Right hindlimb (tissue), 1 donor: Measurements from ENCODE around the gene HK1.
A peak's percentile ranks its signal among the peaks of the same experiment; 100 is the strongest.
"Not testable (repeated sequence)": the region's sequence is repeated elsewhere in the genome, so short reads cannot be mapped to it uniquely, and the experiment has no call there.

Source experiments
- DNase-seq: peaks from one replicate; pipeline ENCODE4 v3.0.0-alpha.2; 2018

Gene HK1

DNA sequence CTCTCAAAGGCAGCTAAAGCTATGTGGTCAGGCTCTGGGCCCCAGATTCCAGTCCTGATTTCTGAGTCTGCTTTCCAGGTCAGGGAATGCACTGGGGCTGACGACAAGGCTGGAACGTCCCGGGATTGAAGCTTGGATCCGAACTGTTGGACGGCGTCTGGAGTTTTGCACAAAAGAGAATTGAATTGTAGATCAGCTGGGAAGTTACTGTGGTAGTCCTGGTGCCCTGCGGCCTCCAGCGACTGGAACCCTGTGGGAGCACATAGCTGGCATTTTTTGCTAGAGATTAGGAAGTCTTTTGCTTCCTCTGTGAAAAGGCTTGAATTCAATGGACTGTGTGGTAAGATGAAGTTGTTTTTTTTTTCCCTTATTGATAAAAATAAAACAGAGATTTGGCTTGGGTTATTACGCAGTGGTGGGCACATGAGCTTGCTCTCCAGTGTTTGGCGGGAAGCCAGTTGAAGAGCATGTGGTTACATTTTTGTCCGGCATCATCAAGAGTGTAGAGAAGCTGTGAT lies at the start of gene HK1:
TSS of gene HK1 (plus strand) at position 51 of the 518 bp plus-strand sequence.
- DNase-seq = no peak

DNA sequence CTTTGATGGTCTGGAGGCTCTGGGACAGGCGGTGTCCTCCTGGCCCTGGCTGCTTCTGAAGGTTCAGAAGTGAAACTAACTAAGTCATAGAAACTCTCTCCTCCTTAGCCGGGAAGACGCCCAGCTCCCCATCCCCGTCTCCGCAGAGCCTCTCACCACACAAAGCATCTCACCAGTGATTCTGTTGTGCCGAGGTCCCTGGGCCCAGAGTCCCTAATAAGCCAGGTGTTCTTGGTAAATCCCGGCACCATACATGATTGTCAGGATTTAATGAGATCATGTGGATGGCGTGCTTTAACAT lies 48.7 kb upstream of the HK1 start:
- no peak for DNase-seq

DNA sequence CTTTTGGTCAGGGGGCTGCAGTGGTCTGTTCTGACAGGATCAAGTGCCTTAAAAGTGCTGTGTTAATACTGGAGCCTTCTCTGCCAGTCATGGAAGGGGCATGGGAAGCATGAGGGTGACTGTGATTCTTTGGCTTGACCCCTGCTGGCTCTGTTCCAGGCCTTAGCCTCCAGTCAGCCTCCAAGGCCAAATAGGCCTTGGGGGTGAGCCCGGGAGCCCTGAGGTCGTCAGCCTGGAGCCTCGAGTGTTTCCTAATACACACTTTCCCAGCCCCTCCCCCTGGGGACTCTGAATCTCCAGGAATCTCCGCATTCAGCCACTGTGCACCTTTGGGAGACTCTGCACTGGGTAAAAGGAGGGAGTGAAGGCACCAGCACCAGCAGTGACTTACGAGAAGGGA lies 48.2 kb upstream of the HK1 start:
- DNase-seq = no peak

DNA sequence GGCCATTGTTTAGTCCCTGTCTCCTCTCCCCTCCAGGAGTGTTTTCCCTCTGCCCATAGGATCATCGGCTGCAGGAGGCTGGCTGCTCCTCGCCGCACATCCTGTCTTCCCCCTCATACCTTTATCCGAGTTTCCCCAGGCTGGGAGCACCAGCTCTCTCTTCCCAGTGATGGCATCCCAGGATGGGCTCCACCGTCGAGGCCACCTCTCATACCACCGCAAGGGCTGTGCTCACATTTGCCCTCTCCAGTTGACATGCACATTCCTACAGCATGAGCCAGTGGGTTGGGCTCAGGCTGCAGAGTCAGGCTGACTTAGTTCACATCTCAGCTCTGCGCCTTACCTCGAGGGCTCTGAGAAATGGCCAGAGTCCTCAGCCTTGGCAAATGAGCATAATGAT lies 46.0 kb upstream of the HK1 start:
- DNase-seq = no peak

DNA sequence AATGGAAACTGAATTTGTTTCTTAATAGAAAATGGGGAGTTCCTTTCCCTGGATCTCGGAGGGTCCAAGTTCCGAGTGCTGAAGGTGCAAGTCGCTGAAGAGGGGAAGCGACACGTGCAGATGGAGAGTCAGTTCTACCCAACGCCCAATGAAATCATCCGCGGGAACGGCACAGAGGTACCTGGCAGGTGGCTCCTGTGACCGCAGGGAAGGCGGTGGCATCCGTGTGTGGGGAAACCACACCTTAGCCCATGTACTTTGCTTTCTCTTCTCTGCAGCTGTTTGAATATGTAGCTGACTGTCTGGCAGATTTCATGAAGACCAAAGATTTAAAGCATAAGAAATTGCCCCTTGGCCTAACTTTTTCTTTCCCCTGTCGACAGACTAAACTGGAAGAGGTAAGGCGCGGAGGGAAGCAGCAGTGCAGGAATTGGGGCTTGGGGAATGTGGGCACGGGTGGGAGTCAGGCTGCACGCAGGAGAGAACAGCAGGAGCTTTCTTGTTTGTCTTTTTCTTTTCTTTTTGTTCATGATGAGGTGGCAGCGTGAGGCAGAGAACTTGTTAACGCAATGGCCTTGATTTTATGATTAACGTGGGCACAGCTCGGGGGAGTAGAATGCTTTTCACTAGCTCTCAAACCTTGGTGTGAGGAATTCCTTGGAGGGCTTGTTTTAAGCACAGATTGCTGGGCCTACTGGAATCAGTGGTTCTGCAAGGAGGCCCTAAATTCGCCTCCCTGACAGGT lies 45.4 kb upstream of the HK1 start:
- DNase-seq = no peak

DNA sequence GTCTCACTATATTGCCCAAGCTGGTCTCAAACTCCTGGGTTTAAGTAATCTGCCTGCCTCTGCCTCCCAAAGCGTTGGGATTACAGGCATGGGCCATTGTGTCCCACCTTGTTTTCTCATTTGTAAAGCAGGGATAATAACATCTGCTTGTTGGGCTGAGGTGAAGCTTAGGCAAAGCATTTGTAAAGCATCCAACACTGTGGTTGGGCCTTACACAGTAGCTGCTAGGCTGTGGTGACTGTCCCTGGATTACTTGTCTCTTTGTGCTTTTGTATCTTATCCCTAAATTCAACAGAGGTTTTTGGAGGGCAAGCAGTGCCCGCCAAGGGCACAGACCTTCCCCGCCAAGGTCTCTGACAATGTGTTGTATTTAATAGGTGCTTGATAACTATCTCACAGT lies 43.8 kb upstream of the HK1 start:
- DNase-seq = no peak

DNA sequence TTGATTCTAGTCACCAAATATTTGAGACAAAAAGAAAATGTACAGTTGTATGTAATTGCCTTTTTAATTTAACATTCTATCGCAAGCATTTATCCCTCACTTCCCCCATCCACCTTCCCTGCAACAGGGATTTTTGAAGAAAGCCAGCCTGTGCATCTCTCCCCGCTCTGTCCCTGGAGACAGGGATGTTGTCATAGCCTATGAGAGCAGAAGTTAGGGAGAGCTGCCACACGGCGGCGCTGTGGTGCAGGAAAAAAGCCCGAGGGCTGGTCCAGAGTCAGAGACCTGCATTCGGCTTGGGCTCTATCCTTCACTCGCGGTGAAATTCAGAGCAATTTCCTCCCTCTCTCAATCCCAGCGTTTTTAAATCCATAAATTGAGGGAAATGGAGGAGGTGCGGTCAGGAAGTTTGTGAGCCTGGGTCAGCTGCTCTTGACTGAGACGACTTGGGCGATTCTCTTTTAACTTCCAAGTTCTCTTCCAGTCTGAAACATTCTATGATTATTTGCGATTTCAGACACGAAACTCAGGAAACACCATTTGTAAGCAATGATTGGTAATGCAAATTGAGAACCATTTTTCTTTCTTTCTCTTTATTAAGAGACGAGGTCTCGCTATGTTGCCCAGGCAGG lies 40.7 kb upstream of the HK1 start:
- peak; percentile 91 for DNase-seq

DNA sequence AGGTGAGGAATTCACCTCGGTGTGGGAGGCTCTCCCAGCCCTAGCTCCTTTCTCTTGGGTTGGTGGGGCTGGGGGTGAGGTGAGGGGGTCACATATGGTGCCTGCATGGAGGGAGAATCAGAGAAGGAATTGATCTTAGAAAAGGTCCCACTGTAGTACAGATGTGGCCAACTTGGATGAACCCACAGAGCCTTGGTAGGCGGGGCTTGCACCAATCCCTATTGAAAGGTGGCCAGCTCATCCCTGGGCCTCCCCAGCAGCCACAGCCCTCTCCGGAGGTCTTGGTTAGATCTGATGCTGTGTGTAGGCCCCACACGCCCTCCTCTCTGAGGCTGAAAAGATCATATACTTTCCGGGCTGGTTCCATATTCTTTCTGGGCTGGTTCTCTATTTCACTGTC lies 39.2 kb upstream of the HK1 start:
- DNase-seq = no peak

DNA sequence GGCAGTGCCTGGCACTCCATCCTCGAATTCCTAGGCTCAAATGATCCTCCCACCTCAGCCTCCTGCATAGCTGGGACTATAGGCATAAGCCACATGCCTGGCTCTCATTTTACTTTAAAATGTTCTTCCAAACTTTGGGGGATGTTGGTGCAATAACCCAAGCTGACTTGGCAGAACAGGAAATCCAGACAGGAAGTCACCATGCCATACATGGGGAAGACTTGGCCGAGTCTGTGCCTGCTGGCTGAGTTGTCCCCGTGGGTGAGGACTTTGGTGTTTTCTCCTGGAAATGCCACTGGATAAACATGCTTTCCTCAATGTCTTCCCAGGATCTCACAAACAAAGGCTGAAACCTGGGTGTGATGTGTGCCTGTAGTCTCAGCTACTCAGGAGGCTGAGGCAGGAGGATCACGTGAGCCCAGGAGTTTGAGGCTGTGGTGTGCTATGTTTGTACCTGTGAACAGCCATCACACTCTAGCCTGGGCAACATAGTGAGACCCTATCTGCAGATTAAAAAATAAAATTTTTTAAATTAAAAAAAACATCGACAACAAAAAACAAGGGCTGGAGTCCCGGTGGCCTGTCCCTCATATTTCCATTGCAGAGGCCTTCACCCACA lies 38.4 kb upstream of the HK1 start:
- no peak for DNase-seq

DNA sequence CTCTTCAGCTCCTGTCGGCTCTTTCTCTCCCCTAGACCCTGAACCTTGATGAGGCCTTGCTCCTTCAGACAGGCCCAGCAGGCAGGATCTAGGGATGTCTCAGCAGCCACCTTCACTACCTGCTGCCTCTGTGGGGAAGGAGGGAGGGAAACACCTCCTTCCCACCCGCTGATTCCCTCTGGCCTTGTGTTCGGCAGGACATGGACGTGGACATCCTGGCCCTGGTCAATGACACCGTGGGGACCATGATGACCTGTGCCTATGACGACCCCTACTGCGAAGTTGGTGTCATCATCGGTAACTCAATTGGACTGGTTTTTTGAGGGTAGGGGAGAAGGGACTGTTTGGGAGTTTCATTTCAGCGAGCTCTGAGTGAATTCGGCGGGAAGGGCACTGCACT lies 37.8 kb upstream of the HK1 start:
- no peak for DNase-seq

DNA sequence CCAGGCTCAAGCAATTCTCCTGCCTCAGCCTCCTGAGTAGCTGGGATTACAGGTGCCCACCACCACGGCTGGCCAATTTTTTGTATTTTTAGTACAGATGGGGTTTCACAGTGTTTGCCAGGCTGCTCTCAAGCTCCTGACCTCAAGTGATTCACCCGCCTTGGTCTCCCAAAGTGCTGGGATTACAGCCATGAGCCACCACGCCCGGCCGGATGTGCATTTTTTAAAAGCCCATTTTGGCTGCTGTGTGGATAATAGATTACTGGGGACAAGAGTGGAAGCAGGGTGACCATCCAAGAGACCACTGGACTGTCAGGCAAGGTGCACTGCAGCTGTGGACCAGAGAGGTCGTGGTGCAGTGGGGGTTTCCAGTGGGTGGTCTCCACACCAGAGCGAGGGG lies 36.7 kb upstream of the HK1 start:
- no peak for DNase-seq

DNA sequence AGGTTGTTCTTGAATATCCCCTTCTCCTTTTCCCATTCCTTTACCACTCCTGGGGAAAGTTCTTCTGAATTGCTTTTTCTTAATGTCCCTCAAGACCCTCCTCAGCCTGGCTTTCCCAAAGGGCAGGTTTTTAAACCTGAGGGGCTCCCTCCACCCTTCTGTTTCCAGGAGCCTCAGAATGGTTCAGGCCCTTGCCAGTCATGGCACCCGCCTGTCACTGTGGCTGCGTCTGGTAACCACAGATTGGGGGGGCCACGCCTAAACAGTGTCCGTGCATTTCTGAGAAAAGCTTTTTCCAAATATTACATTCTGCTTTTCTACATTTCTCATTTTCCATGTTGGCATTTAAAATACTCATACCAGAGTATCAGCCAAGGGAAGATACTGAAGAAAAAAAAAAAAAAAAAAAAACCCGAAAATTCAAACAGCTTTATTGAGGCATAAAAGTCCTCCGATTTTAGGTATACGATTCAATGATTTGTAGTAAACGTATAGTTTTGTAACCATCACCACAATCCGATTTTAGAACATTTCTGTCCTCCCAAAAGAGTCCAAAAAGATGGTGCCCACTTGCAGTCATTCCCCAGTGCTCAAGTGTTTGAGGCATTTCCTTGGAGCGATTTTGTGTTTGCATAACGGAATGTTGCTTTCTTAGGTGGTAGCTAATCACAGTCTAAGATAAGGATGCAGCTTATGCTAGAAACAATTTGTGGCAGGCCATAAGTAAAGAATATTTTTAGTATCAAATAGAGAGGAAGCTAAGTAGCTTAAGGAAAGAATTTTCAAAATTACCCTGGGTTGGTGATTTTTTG lies 36.0 kb upstream of the HK1 start:
- DNase-seq = no peak

DNA sequence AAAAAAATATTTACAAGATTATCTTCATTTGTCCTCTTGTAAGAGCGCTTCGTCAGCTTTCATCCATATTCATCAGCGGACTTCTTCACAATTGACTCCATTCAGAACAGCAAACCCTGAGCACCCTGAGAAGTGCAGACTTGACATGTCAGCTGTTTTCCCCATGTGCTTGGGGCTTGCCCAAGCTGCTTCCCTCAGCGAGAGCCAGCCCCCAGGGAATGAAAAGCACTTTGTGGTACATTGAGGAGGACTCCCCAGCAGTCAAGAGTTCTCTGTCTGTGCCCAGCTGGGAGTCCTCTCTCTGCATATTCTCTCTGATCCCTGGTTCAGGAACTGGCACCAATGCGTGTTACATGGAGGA lies 35.5 kb upstream of the HK1 start:
- DNase-seq = no peak

DNA sequence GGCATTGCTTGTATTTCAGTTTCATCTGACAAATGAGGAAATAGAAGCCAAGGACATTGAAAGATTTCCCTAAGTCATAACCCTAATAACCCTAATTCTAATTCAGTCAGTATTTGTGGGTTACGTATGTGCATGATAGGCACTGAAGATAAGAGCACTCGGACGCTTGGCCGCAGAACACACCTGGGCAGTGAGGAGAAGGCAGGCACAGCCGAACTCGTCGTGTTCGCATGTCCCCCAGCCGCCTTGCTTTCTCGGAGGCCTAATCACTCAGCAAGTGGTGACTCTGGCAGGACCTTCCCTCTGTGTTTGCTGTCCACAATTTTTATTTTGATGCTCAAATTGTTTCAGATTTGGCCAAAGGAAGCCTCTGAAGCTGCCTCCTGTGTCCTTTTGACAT lies 34.5 kb upstream of the HK1 start:
- DNase-seq = no peak

DNA sequence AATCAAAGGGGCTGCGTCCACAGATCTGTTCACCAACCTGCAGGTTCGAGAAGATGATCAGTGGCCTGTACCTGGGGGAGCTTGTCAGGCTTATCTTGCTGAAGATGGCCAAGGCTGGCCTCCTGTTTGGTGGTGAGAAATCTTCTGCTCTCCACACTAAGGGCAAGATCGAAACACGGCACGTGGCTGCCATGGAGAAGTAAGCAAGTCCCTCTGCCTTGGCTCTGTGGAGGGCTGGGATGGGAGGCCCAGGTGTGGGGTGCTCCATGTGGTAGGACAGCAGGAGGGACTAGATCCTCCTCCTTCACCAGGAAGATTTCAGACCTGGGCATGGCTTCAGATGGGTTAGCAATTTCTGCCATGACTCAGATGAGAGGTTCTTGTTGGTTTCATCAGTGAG lies 32.3 kb upstream of the HK1 start:
- no peak for DNase-seq

DNA sequence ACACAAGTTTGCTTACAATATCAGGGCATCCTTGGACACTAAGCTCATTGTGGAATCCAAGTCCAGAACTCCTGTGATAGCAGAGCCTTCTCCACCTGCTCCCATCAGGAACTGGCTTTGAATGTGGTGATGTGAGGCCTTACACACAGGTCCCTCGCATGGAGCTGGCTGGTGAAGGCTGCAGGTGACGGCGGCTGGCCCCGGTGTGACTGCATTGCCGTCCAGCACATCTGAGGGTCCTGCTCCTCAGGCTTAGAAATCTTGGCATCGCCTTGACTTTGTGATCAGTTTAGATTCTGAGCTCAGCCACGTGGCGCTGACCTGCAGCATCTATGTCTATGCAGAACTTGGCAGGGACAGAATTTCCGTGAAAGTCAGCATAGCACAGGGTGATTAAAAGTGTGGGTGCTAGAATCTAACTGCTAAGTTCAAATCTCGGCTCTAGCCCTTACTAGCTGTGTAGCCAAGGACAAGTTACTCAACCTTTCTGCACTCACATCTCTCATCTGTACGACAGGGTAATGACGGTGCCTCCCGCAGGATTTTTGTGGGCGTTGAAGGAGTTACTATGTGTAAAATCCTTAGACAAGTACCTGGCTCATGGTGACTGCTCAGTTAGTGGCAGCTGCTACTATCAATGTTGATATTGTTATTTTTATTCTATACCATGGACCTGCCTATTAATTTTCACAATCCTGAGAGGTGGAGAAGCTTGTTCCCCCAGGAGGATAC lies 31.5 kb upstream of the HK1 start:
- DNase-seq = no peak

DNA sequence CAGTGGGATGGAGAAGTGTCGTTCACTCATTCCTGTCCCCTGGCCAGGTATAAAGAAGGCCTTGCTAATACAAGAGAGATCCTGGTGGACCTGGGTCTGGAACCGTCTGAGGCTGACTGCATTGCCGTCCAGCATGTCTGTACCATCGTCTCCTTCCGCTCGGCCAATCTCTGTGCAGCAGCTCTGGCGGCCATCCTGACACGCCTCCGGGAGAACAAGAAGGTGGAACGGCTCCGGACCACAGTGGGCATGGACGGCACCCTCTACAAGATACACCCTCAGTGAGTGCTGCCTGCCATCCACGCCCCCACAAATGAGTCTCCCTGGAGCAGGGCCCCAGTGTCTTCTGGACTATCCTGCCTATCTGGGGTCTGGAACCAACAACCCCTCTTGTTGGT lies 31.0 kb upstream of the HK1 start:
- no peak for DNase-seq

DNA sequence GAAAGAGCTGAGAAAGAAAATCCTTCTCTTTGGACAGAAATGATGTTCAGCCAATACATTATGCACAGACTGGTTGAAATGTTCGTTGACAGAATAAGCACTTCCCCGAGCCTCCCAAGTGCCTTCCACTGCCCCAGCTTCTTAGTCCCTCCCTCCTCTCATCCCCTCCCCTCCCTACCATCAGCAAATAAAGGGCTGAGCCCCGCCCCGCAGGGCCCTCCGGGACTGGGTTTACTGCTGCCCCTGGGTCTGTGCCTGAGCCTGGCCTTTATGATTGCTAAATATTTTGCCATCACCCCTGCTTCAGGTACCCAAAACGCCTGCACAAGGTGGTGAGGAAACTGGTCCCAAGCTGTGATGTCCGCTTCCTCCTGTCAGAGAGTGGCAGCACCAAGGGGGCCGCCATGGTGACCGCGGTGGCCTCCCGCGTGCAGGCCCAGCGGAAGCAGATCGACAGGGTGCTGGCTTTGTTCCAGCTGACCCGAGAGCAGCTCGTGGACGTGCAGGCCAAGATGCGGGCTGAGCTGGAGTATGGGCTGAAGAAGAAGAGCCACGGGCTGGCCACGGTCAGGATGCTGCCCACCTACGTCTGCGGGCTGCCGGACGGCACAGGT lies 30.1 kb upstream of the HK1 start:
- DNase-seq = no peak

DNA sequence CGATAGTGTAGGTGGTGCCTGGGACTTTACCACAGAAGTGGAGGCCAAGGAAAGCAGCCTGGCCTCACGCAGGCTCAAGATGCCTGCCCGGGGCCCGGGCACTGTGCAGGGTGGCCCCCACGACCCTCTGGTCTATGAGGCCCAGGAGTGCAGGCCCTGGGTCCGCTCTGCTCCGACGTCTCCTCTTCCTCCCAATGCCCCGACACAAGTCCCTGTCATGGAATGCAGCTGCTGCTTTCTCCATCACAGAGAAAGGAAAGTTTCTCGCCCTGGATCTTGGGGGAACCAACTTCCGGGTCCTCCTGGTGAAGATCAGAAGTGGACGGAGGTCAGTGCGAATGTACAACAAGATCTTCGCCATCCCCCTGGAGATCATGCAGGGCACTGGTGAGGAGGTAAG lies 28.3 kb upstream of the HK1 start:
- DNase-seq = no peak

DNA sequence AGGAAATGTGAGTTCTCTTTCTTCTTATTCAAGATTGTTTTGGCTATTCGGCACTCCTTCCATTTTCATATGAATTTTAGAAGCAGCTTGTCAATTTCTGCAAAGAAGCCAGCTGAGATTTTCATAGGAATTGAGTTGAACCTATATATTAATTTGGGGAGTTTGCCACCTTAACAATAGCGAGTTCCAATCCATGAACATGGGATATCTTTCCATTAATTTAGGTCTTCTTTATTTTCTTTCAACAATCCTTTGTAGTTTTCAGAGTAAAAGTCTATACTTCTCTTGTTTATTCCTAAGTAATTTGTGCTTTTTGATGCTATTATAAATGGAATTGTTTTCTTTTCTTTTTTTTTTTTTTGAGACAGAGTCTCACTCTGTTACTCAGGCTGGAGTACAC lies 26.9 kb upstream of the HK1 start:
- DNase-seq = not testable (repeated sequence)

DNA sequence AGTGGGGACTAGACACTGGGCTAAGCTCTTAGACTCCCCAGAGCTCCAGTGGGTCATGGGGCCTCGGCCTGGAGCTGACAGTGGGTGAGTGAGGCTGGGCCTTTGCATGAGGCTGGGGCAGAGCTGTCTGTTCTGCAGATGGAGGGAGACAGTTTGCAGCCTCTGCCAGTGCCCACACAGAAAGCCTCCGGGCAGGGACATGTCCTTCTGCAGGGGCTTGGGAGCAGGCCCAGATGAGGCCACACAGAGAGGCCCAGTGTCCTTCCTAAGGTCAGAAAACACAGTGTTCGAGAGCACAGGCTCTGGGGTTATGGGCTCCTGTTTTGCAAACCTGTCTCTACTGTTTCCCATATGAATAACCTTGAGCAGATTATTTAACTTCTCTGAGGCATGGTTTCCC lies 25.1 kb upstream of the HK1 start:
- no peak for DNase-seq

DNA sequence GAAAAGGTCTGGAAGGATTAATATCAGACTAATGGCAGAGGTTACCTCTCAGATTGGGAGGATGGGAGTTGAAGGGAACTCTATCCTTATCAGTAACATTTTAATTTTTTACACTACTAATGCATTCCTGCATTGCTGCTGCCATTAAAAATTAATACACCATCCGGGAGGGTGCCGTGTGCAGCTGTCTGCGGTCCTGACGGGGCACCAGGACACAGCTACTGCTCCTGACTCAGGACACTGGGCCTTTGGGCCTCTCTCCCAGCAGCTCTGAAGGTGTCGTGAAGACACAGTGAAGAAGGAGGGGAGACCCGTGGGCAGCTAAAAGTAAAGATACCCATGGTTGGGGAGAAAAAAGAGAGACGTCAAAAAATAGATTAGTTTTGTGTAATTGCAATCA lies 23.4 kb upstream of the HK1 start:
- DNase-seq = no peak
